Erythroblast (primary cell): ENCODE data around the gene IPO5.

Source experiments
- GATA1 ChIP-seq: IDR thresholded peaks from 2 replicates; pipeline ENCODE4 v1.6.1; 2011; ENCODE audit warnings: low read depth, mild to moderate bottlenecking, control low read depth, low read length, moderate library complexity
- POLR2A ChIP-seq: IDR thresholded peaks from 2 replicates; pipeline ENCODE4 v1.6.1; 2011; ENCODE audit warnings: mild to moderate bottlenecking, low read length

DNA sequence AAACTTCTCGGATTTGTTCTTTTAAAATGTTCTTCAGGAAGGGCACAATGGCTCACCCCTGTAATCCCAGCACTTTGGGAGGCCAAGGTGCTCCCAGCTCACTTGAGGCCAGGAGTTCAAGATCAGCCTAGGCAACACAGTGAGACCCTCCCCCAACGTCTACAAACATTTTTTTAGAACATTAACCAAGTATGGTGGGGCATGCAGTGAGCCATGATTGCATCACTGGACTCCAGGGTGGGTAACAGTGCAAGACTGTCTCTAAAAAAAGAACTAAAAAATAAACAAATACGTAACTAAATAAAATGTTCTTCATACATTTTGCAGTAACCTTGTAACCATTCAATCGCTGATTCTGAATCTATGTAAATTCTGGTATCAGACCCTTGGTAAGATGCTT lies 2.1 kb upstream of the IPO5 start:
- no peak for TF ChIP-seq POLR2A
- TF ChIP-seq GATA1 = no peak
